Mucosa of descending colon (tissue), 3 donors: ENCODE measurements around the gene PLCG1. TPM values are rescaled to one million over a fixed set of nuclear protein-coding genes. Genes with fewer than 3 reads are reported as not detected.

Experiments
- ATAC-seq: fragments of 200-7000 bp; cut with Tn5 transposase; one replicate; pipeline ENCODE4 v1.9.1; 2020; ENCODE audit warnings: mild to moderate bottlenecking, moderate library complexity
- DNase-seq, 3 donors: peaks; one replicate each; pipeline ENCODE4 v3.0.0-alpha.2; 2020
- H3K36me3 ChIP-seq: fragments of 200-600 bp; one replicate; pipeline ENCODE4 v1.8.0; 2021; ENCODE audit warnings: low read depth, mild to moderate bottlenecking
- H3K4me1 ChIP-seq: fragments of 200-600 bp; one replicate; pipeline ENCODE4 v1.8.0; 2021; ENCODE audit warnings: low read depth, mild to moderate bottlenecking
- H3K4me3 ChIP-seq: fragments of 200-600 bp; one replicate; pipeline ENCODE4 v1.8.0; 2021; ENCODE audit warnings: mild to moderate bottlenecking
- H3K9me3 ChIP-seq: fragments of 200-600 bp; one replicate; pipeline ENCODE4 v1.8.0; 2021; ENCODE audit warnings: mild to moderate bottlenecking
- CTCF ChIP-seq: fragments of 200-600 bp; IDR thresholded peaks from one replicate; pipeline ENCODE4 v1.8.0; 2022; ENCODE audit warnings: antibody characterized with exemption, mild to moderate bottlenecking
- intact Hi-C, 2 donors: fragments of 100-400 bp; cut with DNase I in 1 of 2; cut with micrococcal nuclease in 1 of 2; formaldehyde crosslinking; loops; one replicate each; pipeline versions ENCODE4 v1.11.0 to v1.11.1; 2022; cut with DNase I, micrococcal nuclease
- microRNA-seq: library from miRNA; unstranded; fragments of <30 nt; microRNA quantifications from one replicate; pipeline ENCODE4, GENCODE V29; 2019
- total RNA-seq, 3 donors: library from RNA; stranded (reverse); fragmentation: NEBNext Ultra II Directional in 2 of 3; extraction: Animal tissue kit (Norgen Biotek cat#: 25700) in 2 of 3; gene quantifications; one replicate each; pipeline versions ENCODE4 v1.2.1 to v1.2.4, GENCODE V29; 2021 to 2023
- donor health status: DM: no; HTN: no; CAD: no; lungs with moderate emphysema.
- donor health status: DM: no; HTN: no; CAD: no.
- donor health status: DM: no; HTN: yes; CAD: no.

Gene PLCG1
- total RNA-seq, 3 donors from 2014 or later: 65.2 to 98.4 (median 85.4) TPM

DNA sequence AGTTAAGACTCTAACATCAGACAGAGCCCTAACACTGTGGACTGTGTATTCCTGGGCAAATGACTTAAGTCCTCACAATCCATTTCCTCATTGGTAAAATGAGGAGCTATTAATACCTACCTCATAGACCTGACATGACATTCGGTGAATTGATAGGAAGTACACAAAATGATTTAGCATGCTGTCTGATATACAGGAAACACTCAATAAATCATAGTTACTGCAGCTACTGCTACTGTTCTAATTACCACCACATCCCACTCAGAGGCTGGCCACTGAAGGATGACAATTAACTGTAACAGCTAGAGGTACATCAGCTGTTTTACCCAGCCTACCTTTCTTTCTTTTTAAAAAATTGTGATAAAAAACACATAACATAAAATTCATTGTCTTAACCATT lies 87.7 kb downstream of the PLCG1 start:
- no peaks in the 10 kb centered on the region for H3K9me3 ChIP-seq
- no peak for ATAC-seq
- no peaks in the 10 kb centered on the region for H3K36me3 ChIP-seq
- no peak overlapping the region for H3K4me3 ChIP-seq
- no peak for DNase-seq
- TF ChIP-seq CTCF: no peak
- intact Hi-C loops: no loop called here
- no peaks in the 10 kb centered on the region for H3K4me1 ChIP-seq

GRCh38 chr20:41226426-41226825 lies 89.1 kb downstream of the PLCG1 start:
- intact Hi-C loops: no loop called here
- H3K4me3 ChIP-seq: no peak overlapping the region
- H3K36me3 ChIP-seq: no peaks in the 10 kb centered on the region
- no peak for DNase-seq
- no peak for ATAC-seq
- no peaks in the 10 kb centered on the region for H3K4me1 ChIP-seq
- no peaks in the 10 kb centered on the region for H3K9me3 ChIP-seq
- TF ChIP-seq CTCF: no peak

Small RNA genes lying within 50 kb of the gene (microRNA-seq; reads per million reads assigned to microRNA genes)
- not detected for gene MIR6871

Other genes starting within 250 kb of the PLCG1 start
- 10 to 100 TPM; 51.8 to 60.0 (median 57.7) TPM for gene TOP1, start 108.7 kb upstream of the PLCG1 start, total RNA-seq
- gene ZHX3, start 180.2 kb downstream of the PLCG1 start, total RNA-seq: 10 to 100 TPM; 24.5 to 84.5 (median 32.8) TPM
- 10 to 100 TPM; 48.0 to 73.3 (median 52.7) TPM for gene LPIN3, start 203.3 kb downstream of the PLCG1 start, total RNA-seq
- 1 to 10 TPM in 1 of 3 donors, under 1 TPM in 1, not detected in 1; 0.23 to 4.0 TPM for gene EMILIN3, start 229.3 kb downstream of the PLCG1 start, total RNA-seq